GM19372 (cell line): ENCODE results near the gene LRRC41.
"Not testable (repeated sequence)": the region's sequence is repeated elsewhere in the genome, so short reads cannot be mapped to it uniquely, and the experiment has no call there.

Source experiments
- ATAC-seq: cut with Tn5 transposase; IDR thresholded peaks from one replicate; pipeline ENCODE4 v1.9.1; 2021; ENCODE audit warnings: mild to moderate bottlenecking, low read depth, moderate library complexity; ENCODE audit not compliant: unreplicated experiment

Gene LRRC41, protein sequence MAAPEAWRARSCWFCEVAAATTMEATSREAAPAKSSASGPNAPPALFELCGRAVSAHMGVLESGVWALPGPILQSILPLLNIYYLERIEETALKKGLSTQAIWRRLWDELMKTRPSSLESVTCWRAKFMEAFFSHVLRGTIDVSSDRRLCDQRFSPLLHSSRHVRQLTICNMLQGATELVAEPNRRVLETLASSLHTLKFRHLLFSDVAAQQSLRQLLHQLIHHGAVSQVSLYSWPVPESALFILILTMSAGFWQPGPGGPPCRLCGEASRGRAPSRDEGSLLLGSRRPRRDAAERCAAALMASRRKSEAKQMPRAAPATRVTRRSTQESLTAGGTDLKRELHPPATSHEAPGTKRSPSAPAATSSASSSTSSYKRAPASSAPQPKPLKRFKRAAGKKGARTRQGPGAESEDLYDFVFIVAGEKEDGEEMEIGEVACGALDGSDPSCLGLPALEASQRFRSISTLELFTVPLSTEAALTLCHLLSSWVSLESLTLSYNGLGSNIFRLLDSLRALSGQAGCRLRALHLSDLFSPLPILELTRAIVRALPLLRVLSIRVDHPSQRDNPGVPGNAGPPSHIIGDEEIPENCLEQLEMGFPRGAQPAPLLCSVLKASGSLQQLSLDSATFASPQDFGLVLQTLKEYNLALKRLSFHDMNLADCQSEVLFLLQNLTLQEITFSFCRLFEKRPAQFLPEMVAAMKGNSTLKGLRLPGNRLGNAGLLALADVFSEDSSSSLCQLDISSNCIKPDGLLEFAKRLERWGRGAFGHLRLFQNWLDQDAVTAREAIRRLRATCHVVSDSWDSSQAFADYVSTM

GRCh38 chr1:46303038-46303871, at the start of gene LRRC41, which contains the start of gene UQCRH:
LRRC41 (minus strand) TSS chr1:46303616; CDS start chr1:46303322, 294 bp downstream.
UQCRH (plus strand) TSS chr1:46303698; CDS start chr1:46303767, 69 bp downstream.
- peak; percentile 81 for ATAC-seq

DNA sequence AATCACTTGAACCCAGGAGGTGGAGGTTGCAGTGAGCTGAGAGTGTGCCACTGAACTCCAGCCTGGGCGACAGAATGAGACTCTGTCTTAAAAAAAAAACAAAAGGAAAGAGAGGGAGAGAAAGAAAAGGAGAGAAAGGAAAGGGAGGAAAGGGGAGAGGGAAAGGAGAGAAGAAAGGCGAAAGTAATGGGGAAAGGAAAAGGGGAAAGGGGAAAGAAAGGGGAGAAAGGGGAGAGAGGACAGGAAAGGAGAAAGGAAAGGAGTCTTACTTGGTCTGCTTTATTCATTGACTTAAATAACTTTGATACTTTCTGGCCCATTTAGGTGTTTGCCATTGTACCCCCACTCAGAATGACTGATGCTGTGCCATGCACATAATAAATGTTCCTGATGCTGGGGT, 48.9 kb upstream of the LRRC41 start:
- no peak for ATAC-seq

DNA sequence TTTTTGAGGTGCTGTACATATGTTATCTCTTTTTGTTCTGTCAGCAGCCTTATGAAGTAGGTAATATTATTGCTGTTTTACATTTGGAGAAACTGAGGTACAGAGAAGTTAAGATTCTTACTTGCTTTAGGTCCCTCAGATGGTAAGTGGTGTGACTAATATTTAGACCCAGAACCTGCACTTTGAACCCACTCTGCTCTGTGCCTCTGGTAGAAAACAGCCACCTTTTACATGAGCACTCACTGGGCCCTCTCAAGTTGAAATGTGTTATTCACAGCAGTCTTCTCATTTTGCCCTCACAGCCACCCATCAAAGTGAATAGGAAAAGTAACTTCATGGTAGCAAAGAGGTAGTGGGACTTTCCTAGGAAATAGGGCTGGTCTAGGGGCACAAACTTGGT, 41.9 kb upstream of the LRRC41 start:
- no peak for ATAC-seq

DNA sequence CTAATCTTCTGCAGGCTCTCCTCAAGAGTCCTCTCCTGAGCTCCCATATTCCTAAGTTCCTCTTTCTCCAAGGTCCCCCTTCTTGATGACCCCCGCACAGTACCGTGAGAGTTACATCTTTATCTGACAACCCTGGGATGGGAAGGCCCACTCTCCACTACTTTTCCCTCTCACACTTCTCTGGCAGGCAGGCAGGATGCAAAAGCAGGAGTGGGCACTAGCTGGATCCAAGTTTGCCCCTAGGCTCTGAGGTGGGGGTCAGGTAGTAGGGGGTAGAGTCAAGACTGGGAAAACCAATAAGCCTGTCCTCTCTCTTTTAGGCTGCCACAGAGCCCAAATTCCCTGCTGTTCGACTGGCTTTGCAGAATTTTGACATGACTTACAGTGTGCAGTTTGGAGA, 41.1 kb upstream of the LRRC41 start:
- ATAC-seq = no peak

DNA sequence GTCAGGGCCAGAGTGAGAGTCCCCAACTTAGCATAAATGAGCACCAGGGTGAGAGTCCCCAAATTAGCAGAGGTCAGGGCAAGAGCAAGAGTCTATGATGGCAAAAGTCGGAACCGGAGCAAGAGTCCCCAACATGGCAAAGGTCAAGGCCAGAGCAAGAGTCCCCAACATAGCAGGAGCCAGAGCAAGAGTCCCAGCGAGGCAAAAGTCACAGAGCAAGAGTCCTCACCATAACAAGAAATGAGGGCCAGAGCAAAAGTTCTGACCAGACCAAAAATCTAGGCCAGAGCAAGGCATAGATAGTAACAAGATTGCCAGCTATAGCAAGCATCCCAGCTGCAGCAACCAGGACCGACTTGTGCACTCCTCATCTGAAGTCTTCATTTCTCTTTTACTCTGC, 40.3 kb upstream of the LRRC41 start:
- ATAC-seq = no peak

DNA sequence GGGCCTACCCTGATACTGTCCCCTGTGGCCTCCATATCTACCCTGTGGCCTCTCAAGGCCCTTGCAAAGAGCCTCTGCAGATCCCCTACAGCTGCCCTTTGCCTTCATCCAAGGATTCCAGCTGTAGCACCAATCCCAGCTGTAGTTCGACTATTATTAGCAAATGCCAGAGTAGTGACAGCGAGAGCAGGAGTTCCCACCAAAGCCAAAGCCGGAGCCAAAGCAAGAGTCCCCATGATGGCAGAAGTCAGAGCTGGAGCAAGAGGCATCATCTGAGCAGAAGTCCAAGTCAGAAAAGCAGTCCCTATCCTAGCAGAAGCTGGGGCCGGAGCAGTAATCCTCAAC, 39.9 kb upstream of the LRRC41 start:
- no peak for ATAC-seq

DNA sequence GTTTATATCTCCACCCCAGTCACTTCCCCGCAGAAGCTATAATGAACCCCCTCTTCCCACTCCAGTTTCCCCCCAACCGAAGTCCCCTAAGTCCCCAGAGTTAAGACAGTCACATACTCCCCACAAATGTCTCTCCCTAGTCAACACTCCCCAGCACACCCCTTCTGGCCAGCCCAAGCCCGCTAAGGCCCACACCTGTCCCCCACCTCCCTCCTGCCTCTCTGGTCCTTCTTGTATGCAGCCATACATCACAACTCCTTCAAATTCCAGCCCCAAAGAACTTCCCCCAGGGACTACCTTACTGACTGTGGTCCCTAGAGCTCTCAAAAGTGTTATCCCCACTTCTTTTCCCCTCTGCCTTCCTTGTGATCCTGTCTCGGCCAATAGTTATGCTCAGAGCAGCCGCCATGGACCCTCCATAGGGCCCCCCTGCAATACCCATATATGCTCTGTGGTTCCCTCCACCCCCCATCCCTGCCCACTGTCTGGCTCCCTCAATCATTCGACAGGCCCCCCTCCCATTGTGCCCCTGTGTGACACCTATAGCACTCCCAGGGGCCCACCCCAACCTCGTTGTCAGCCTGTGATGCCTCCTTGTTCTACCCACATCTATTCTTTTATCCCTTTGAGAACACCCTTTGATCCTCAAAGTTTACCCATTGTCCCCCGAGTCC, 39.4 kb upstream of the LRRC41 start:
- no peak for ATAC-seq

DNA sequence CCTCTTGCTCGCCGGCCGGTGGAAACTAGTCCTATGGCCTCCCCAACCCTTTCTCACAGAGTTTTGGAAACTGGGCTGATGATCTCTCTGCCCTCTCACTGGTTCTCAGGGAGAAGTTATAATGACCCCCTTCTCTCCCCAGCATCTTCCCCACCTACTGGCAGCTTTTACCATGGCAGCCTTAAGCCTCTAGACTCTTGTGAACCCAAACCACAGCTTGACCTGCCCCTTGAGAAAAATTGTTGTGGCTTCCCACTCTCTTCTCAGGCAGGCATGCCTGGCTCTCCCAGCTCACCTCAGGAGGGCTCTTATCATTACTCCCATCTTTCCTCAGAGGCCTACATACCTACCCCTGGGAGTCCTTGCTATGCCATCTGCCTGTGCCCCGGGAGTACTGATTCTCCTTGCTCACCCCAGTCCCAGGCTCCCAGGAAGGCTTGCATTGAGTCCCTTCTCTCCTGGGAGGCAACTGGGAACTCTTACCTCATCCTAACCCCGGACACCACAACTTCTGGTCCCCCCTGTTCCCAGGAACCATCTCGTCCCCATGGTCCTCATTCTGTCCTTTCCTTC, 38.8 kb upstream of the LRRC41 start:
- no peak for ATAC-seq

GRCh38 chr1:46341222-46342083, 38.0 kb upstream of the LRRC41 start:
- ATAC-seq = no peak

GRCh38 chr1:46340404-46341221, 37.2 kb upstream of the LRRC41 start, which contains the start of gene NSUN4:
NSUN4 (plus strand) TSS chr1:46340807; CDS start chr1:46340827, 20 bp downstream.
- ATAC-seq = peak; percentile 81

- not testable (repeated sequence) for ATAC-seq
Observed at GRCh38 chr1:46337409-46337808, 34.0 kb upstream of the LRRC41 start.

- no peak for ATAC-seq
Observed at GRCh38 chr1:46335081-46335480, 31.7 kb upstream of the LRRC41 start.

- no peak for ATAC-seq
Observed at GRCh38 chr1:46334030-46334384, 30.6 kb upstream of the LRRC41 start.

DNA sequence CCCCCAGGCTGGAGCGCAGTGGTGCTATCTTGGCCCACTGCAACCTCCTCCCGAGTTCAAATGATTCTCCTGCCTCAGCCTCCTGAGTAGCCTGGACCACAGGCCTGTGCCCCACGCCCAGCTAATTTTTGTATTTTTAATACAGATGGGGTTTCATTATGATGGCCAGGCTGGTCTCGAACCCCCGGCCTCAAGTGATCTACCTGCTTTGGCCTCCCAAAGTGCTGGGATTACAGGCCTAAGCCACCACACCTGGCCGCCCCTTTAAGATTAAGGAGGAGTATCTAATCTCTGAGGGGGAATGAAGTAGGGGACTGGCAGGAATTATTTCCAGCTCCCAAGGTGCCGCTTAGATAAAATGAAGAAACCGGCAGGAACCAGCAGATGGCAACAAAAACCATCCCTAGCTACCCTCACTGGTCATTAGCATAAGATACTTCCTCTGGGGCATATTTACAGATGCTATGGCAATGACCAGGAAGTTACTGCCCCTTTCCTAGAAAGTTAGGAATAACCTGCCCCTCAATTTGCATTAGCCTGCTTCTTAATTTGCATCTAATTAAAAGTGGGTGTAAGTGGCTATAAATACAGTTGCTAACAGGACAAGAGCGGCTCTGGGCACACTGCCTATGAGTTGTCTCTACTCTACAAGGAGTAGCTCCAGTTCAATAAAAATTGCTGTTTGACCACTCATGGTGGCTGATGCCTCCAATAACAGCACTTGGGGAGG, 30.0 kb upstream of the LRRC41 start:
- peak; percentile 45 for ATAC-seq

- ATAC-seq = not testable (repeated sequence)
Observed at GRCh38 chr1:46331786-46332540, 28.5 kb upstream of the LRRC41 start.

GRCh38 chr1:46330381-46330780, 27.0 kb upstream of the LRRC41 start:
- not testable (repeated sequence) for ATAC-seq

DNA sequence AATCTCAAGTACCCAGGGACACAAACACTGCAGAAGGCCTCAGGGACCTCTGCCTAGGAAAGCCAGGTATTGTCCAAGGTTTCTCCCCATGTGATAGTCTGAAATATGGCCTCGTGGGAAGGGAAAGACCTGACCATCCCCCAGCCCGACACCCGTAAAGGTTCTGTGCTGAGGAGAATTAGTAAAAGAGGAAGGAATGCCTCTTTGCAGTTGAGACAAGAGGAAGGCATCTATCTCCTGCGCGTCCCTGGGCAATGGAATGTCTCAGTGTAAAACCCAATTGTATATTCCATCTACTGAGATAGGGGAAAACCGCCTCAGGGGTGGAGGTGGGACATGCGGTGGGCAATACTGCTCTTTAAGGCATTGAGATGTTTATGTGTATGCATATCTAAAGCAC, 26.4 kb upstream of the LRRC41 start:
- ATAC-seq = not testable (repeated sequence)
